ENCODE measurements around the gene PCDH1. TPM values are rescaled to one million over a fixed set of nuclear protein-coding genes. Genes with fewer than 3 reads are reported as not detected.

PCDH1 gene
- total RNA-seq, 1 experiment from 2014 or later = 127 TPM

DNA sequence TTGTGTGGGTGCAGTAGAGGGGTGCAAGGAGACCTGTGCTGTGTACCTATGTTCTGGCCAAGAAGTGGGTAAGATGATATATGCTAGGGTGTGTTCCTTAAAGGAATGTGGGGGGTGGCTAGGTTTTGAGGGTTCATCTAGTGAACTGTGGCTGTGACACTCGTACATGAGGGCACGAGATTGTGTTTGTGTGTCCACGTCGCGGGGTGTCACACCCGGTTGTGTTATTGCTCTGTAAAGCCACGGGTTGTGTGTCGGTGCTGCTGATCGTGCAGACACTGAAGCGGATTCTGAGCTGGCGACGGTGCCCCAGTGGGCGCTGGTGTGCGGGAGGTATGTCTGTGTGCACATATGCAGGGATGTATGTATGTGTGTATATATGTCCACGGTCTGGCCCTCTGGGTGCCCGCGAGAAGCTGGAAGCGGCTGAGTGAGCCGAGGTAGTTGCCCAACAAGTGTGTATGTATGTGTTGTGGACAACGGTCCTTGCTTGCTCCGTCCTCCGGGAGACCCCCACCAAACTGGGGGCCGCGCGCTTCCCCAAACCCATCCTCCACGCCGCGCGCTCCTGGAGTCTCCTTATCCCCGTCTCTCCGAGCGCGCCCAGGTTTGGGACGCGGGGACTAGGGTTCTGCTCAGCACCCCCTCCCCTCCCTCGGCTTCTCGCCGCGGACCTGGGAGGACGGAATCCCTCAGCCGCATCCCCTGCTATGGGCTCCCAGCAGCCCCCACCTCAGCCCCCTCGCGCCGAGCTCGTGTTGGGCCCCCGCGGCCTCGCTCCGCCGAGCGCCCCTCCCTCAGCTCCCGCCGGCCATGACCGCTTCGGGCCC, 639 bp downstream of the PCDH1 start:
- peak overlapping the region; percentile 81 to 97 for H3K4me3 Mint-ChIP-seq
- Histone ChIP-seq H3K56ac (ENCODE audit: insufficient read length, low read depth, low read length) (no peak overlapping the region), H3K18ac (ENCODE audit: insufficient read length, low read depth, low read length) (peak overlapping the region; percentile 34), H4K20me1 (ENCODE audit: control insufficient read depth, insufficient read depth, insufficient read length) (no peaks in the 10 kb centered on the region), H3K27ac (ENCODE audit: insufficient read length, low read depth, low read length) (no peak overlapping the region), H3K14ac (ENCODE audit: insufficient read depth, low read length) (peak overlapping the region; percentile 82), H3K23me2 (ENCODE audit: insufficient read length, low read depth, low read length, poor library complexity, severe bottlenecking) (peaks cover 29% of the 10 kb centered on the region), H3T11ph (ENCODE audit: low read length) (no peak overlapping the region), H3K4ac (ENCODE audit: low read depth, low read length) (no peak overlapping the region), H3K4me2 (ENCODE audit: insufficient read depth, insufficient read length, low read length) (peak overlapping the region; percentile 83), H2BK5ac (ENCODE audit: insufficient read length, low read length) (no peak overlapping the region), H2AK5ac (ENCODE audit: insufficient read length, low read length) (no peak overlapping the region), H3K4me1 (ENCODE audit: insufficient read depth, low read length) (peaks cover 30% of the 10 kb centered on the region), H4K5ac (ENCODE audit: insufficient read length, low read depth, low read length) (no peak overlapping the region), H2BK20ac (ENCODE audit: low read depth, low read length, poor library complexity, severe bottlenecking) (no peak overlapping the region), H2AFZ (ENCODE audit: low read length) (no peak overlapping the region), H3K9me3 (ENCODE audit: control insufficient read depth, low read depth, low read length) (no peaks in the 10 kb centered on the region), H2BK15ac (ENCODE audit: low read depth, low read length) (no peak overlapping the region), H3K79me1 (ENCODE audit: insufficient read depth, low read depth, low read length, poor library complexity, severe bottlenecking) (no peaks in the 10 kb centered on the region), H3K9ac (ENCODE audit: extremely low read depth, insufficient read length, low read length) (peak overlapping the region; percentile 61), H4K91ac (ENCODE audit: insufficient read length, low read depth, low read length) (no peak overlapping the region), H2BK12ac (ENCODE audit: insufficient read length, low read depth, low read length) (no peak overlapping the region), H2BK120ac (ENCODE audit: low read depth, low read length, poor library complexity, severe bottlenecking) (no peak overlapping the region), H3K23ac (ENCODE audit: insufficient read length, low read depth, low read length) (no peak overlapping the region), H3K79me2 (ENCODE audit: insufficient read depth, low read length) (peaks cover 30% of the 10 kb centered on the region), H4K8ac (replicated peaks; ENCODE audit: insufficient read length, low read depth, low read length) (no peak overlapping the region), H3K27me3 (ENCODE audit: insufficient read depth, low read length) (no peaks in the 10 kb centered on the region; the same call in 1 of the 2 replicates)
- TF ChIP-seq, protein P1, sequence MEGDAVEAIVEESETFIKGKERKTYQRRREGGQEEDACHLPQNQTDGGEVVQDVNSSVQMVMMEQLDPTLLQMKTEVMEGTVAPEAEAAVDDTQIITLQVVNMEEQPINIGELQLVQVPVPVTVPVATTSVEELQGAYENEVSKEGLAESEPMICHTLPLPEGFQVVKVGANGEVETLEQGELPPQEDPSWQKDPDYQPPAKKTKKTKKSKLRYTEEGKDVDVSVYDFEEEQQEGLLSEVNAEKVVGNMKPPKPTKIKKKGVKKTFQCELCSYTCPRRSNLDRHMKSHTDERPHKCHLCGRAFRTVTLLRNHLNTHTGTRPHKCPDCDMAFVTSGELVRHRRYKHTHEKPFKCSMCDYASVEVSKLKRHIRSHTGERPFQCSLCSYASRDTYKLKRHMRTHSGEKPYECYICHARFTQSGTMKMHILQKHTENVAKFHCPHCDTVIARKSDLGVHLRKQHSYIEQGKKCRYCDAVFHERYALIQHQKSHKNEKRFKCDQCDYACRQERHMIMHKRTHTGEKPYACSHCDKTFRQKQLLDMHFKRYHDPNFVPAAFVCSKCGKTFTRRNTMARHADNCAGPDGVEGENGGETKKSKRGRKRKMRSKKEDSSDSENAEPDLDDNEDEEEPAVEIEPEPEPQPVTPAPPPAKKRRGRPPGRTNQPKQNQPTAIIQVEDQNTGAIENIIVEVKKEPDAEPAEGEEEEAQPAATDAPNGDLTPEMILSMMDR (conservative IDR thresholded peaks at IDR 0.05) = no peak
- peaks cover 4% of the 10 kb centered on the region for H3K27me3 Mint-ChIP-seq (ENCODE audit: low read depth)
- H3K27ac Mint-ChIP-seq = peak overlapping the region; percentile 80 to 98 (median 88)
- peaks cover 73 to 74% of the 10 kb centered on the region in 2 experiments for H3K4me1 Mint-ChIP-seq
- no peaks in the 10 kb centered on the region; a peak in 3 of 5 replicates for H3K9me3 Mint-ChIP-seq
- DNase-seq = no peak
- H3K36me3 Mint-ChIP-seq (ENCODE audit: insufficient read depth in 1 of 3, low read depth in 3 of 3) = peaks cover 6 to 14% (median 7%) of the 10 kb centered on the region in 3 experiments
- WGBS (ENCODE audit: extremely low coverage, insufficient read length, low lambda C conversion rate) = no CpG with 5 or more reads among the region's 55 CpGs

Data from H9 (cell line).